Spleen (tissue), 7 donors: ENCODE measurements around the gene EXOC3L1.

Experiments
- POLR2A ChIP-seq, 3 donors: fragments of 450-650 bp; IDR thresholded peaks; one replicate each; pipeline ENCODE4 v1.5.1; 2017; ENCODE audit warnings: antibody characterized with exemption in 3 of 3, mild to moderate bottlenecking in 1 of 3
- TF ChIP-seq, protein P1 (sequence below), 11 experiments: fragments of 200-600 bp in 7 of 11; fragments of 450-650 bp in 4 of 11; sonication (generic) in 4 of 11; IDR thresholded peaks in 8 of 11; conservative IDR thresholded peaks in 3 of 11; 1 replicate in 7 of 11; 2 replicates in 4 of 11; pipeline versions ENCODE4 v1.4.0 to v1.8.0; 2016 to 2021; ENCODE audit warnings: antibody characterized with exemption in 11 of 11, inconsistent platforms in 4 of 11, mild to moderate bottlenecking in 1 of 11
- donor health status: DM: no; HTN: no; CAD: no; lungs with moderate emphysema.
- donor health status: DM: no; HTN: no; CAD: no.
- donor health status: DM: no; HTN: no; CAD: no.

- TF ChIP-seq, protein P1, sequence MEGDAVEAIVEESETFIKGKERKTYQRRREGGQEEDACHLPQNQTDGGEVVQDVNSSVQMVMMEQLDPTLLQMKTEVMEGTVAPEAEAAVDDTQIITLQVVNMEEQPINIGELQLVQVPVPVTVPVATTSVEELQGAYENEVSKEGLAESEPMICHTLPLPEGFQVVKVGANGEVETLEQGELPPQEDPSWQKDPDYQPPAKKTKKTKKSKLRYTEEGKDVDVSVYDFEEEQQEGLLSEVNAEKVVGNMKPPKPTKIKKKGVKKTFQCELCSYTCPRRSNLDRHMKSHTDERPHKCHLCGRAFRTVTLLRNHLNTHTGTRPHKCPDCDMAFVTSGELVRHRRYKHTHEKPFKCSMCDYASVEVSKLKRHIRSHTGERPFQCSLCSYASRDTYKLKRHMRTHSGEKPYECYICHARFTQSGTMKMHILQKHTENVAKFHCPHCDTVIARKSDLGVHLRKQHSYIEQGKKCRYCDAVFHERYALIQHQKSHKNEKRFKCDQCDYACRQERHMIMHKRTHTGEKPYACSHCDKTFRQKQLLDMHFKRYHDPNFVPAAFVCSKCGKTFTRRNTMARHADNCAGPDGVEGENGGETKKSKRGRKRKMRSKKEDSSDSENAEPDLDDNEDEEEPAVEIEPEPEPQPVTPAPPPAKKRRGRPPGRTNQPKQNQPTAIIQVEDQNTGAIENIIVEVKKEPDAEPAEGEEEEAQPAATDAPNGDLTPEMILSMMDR (IDR thresholded peaks at IDR 0.05 in 8 of 11, conservative IDR thresholded peaks at IDR 0.05 in 3 of 11): no peak
- no peak for TF ChIP-seq POLR2A (IDR thresholded peaks at IDR 0.05)
These were observed 45.0 kb downstream of the EXOC3L1 start for GRCh38 chr16:67144943-67145342.
